22Rv1 (cell line): ENCODE measurements around the gene NUP160.
"Not testable (repeated sequence)": the region's sequence is repeated elsewhere in the genome, so short reads cannot be mapped to it uniquely, and the experiment has no call there.

Source experiments
- H3K27ac ChIP-seq: fragments of 450-650 bp; 2 replicates; pipeline ENCODE4 v1.5.1; 2017
- CTCF ChIP-seq: fragments of 450-650 bp; IDR thresholded peaks from 2 replicates; pipeline ENCODE4 v1.5.1; 2017; ENCODE audit warnings: mild to moderate bottlenecking
- ZFX ChIP-seq: fragments of 450-650 bp; IDR thresholded peaks from 2 replicates; pipeline ENCODE4 v1.6.1; 2017; ENCODE audit warnings: antibody characterized with exemption, borderline replicate concordance

Gene NUP160, protein sequence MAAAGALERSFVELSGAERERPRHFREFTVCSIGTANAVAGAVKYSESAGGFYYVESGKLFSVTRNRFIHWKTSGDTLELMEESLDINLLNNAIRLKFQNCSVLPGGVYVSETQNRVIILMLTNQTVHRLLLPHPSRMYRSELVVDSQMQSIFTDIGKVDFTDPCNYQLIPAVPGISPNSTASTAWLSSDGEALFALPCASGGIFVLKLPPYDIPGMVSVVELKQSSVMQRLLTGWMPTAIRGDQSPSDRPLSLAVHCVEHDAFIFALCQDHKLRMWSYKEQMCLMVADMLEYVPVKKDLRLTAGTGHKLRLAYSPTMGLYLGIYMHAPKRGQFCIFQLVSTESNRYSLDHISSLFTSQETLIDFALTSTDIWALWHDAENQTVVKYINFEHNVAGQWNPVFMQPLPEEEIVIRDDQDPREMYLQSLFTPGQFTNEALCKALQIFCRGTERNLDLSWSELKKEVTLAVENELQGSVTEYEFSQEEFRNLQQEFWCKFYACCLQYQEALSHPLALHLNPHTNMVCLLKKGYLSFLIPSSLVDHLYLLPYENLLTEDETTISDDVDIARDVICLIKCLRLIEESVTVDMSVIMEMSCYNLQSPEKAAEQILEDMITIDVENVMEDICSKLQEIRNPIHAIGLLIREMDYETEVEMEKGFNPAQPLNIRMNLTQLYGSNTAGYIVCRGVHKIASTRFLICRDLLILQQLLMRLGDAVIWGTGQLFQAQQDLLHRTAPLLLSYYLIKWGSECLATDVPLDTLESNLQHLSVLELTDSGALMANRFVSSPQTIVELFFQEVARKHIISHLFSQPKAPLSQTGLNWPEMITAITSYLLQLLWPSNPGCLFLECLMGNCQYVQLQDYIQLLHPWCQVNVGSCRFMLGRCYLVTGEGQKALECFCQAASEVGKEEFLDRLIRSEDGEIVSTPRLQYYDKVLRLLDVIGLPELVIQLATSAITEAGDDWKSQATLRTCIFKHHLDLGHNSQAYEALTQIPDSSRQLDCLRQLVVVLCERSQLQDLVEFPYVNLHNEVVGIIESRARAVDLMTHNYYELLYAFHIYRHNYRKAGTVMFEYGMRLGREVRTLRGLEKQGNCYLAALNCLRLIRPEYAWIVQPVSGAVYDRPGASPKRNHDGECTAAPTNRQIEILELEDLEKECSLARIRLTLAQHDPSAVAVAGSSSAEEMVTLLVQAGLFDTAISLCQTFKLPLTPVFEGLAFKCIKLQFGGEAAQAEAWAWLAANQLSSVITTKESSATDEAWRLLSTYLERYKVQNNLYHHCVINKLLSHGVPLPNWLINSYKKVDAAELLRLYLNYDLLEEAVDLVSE (N-terminal part only)

DNA sequence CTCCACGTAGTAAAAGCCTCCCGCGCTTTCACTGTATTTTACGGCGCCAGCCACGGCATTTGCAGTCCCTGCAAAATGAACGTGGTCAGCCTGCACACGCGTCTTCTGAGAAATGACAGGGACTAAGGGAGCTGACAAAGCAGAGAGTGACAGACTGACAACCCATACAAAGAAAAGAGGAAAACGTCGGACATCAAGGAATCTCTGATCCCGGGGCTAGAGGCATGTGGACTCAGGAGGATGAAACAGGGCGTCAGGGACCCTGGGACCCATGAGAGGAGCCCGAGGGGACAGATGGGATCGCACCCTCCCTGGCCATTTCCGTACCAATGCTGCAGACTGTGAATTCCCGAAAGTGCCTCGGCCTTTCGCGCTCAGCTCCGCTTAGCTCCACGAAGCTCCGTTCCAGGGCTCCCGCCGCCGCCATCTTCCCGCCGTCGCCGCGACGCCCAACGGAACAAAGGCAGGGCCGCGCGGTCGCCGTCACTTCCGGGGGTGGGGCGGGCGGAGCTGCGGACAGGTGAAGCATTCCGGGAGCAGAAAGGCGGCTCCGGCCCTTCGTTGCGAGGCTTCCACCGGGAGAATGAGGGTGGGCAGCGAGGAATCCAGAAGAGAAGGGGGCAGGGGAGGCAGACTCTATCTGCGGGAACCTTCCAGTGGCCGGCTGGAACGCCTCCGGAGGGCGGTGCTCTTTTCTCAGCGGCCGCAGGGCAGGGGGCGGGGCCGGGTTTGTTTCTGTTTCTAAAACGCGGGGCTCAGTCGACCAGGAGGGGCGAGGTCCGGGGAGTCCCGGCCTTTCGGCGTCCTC, at the start of gene NUP160:
Gene NUP160, minus strand, starts transcription at position 459 of the 808 bp plus-strand sequence. Its CDS starts 32 bp downstream, at position 427.
- TF ChIP-seq ZFX (no peak), CTCF (no peak)
- H3K27ac ChIP-seq = peak within 1 kb of the TSS; percentile 85

- no peak overlapping the region for H3K27ac ChIP-seq
- TF ChIP-seq ZFX (no peak), CTCF (no peak)
Observed at GRCh38 chr11:47896199-47896598, 48.0 kb upstream of the NUP160 start.

GRCh38 chr11:47895035-47895434, 46.9 kb upstream of the NUP160 start:
- no peak overlapping the region for H3K27ac ChIP-seq
- no peak for TF ChIP-seq ZFX
- TF ChIP-seq CTCF = no peak

DNA sequence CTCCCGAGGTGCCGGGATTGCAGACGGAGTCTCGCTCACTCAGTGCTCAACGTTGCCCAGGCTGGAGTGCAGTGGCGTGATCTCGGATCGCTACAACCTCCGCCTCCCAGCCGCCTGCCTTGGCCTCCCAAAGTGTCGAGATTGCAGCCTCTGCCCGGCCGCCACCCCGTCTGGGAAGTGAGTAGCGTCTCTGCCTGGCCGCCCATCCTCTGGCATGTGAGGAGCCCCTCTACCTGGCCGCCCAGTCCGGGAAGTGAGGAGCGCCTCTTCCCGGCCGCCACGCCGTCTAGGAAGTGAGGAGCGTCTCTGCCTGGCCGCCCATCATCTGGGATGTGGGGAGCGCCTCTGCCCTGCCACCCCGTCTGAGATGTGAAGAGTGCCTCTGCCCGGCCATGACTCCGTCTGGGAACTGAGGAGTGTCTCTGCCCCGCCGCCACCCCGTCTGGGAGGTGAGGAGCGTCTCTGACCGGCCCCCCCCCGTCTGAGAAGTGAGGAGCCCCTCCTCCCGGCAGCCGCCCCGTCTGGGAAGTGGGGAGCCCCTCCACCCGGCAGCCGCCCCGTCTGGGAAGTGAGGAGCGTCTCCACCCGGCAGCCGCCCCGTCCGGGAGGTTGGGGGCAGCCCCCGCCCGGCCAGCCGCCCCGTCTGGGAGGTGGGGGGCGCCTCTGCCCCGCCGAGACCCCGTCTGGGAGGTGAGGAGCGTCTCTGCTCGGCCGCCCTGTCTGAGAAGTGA, 44.6 kb upstream of the NUP160 start:
- H3K27ac ChIP-seq = not testable (repeated sequence)

GRCh38 chr11:47891886-47892285, 43.7 kb upstream of the NUP160 start:
- H3K27ac ChIP-seq = no peak overlapping the region
- TF ChIP-seq CTCF = no peak
- TF ChIP-seq ZFX = no peak

DNA sequence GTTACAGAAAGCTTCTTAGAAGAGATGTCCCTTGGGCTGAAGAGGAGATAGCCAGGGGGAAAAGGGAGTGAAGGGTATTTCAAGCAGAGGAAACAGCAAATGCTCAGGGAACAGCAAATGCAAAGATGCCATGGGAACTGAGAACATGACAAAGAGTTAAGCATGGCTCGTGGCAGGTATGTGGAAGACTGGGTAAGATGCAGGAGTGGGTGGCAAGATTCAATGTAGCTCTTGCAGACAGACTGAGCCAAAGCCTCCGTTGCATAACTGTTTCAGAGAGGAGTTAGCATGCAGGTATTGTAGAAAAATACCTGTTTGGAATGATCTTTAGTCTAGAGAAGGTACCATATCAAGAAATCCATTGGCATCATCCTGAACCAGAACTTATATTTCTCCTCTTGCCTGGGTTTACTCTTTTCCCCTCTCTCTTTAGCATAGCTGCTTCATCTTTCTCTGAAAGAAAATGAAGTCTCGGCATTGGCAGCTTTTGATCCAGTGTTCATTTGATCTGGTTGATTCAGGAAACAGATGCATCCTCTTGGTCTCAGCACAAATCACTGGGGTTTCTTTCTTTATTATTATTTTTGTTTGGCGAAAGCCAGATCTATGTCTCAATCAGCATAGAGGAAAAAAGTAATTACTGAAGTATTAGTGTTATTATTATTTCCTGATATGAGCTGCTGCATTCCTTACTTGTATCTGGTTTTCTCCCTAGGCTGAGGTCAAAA, 41.7 kb upstream of the NUP160 start:
- TF ChIP-seq CTCF = no peak
- H3K27ac ChIP-seq = no peak overlapping the region
